Measurements from ENCODE around the gene KPNA5.
"Not testable (repeated sequence)": the region's sequence is repeated elsewhere in the genome, so short reads cannot be mapped to it uniquely, and the experiment has no call there.

Gene KPNA5

DNA sequence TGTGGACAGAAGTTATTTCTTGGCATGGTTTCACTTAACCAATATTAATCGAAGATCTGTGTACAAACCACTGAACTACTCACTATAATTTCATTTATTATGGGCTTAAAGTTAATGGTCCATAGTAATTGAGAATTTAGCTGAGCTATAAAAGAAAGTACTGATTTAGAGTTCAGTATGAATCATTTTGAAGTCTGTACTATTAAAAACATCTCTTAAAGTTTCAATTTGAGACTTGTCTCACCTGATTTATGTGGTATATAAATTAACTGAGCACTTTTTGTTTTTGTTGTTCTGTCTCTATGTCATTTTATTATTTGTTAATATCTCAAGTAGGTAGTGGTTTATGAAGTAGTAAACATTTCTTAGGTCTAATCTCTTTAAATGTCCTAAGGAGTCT, 24.9 kb downstream of the KPNA5 start:
- no peak for DNase-seq

GRCh38 chr6:116714296-116714695, 33.3 kb downstream of the KPNA5 start:
- no peak for DNase-seq

DNA sequence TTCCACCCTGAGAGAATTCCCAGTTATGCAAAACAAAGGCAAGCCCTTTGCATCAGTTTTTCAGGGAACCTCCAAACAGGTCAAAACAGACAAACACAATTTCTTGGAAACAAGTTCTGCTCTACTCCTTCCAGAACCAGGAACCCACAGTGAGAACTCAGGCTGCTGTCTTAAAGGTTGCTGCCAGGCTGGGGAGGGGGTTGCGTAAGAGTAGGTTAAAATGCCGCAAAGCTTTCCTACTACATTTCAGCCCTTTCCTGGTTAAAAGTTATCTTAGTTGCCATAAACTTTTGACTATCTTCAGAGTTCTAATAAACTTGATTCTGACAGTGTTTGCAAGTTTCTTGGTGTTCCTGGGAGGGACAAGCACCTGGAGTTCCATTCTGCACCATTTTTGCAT, 33.8 kb downstream of the KPNA5 start:
- no peak for DNase-seq

DNA sequence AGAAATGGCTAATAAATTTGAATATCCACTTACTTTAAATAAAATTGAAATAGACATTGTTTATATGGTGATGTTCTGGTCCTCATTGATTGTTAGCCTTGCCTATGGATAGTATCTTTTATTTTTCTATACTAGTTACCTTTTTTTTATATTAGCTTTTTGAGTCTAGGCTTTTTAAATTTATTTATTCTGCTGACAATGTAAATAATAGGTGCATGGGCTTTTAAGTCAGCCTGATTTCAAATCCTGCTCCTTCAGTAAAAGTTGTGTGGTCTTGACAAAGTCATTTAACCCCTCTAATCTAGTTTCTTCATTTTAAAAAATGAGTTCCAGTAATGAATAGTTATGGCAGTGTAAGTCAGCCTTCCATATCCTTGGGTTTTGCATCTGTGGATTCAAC, 45.9 kb downstream of the KPNA5 start:
- DNase-seq, result no peak

DNA sequence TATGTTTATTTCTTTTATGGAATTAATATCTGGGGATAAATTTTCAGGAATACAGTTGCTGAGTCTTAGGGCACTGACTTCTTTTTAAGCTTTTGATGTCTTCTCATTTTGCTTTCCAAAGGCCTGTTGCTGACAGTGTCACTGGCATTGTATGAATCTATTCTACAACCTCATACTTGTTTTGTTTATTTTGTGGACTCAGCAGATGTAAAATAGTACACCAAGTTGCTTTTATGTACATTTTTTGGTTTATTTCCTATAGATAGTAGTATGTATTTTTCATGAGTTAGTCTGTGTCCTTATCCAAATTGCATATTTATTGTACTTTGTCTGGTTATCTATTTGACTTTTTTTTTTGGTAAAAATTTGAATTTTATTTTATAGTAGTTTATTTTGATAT, 49.5 kb downstream of the KPNA5 start:
- no peak for DNase-seq

DNA sequence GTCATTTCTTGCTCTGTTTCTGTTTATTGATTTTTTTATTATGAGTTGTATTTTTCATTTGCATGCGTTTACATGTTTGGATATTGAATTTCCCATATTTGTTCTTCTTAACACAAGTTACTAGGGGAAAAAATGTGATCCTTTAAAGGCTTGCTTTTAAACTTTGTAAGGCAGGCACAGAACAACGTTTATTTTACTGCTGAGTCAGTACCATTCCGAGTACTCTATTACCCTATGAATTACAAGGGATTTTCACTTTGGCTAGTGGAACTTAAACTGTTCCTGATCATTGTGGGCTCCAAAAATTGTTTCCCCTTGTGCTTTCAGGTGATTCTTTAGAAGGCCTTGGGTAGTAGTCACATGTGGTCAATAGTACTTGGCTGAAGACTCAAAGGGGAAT, 56.0 kb downstream of the KPNA5 start:
- DNase-seq, result no peak

GRCh38 chr6:116740486-116740885, 59.5 kb downstream of the KPNA5 start:
- DNase-seq, result not testable (repeated sequence)

GRCh38 chr6:116741571-116741970, 60.6 kb downstream of the KPNA5 start:
- DNase-seq, result no peak

- DNase-seq, result no peak
Observed at GRCh38 chr6:116745176-116745575, 64.2 kb downstream of the KPNA5 start.

DNA sequence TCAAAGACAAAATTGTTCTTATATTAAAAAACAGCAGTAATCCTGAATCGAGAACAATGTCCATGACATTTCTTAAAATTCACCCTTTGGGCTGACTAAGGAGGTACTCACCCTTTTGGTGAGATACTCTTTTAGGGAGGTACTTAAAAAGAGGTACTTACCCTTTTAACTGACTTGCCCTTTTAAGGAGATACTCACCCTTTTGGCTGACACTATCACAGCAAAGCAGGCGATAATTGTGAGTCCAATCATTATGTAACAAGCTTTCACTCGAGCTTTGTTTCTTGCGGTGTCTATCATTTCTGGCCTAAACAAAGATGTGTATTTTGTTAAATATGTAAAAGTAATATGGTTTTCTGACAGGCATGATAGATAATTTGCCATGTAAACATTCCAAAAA, 80.8 kb downstream of the KPNA5 start:
- DNase-seq, result no peak

DNA sequence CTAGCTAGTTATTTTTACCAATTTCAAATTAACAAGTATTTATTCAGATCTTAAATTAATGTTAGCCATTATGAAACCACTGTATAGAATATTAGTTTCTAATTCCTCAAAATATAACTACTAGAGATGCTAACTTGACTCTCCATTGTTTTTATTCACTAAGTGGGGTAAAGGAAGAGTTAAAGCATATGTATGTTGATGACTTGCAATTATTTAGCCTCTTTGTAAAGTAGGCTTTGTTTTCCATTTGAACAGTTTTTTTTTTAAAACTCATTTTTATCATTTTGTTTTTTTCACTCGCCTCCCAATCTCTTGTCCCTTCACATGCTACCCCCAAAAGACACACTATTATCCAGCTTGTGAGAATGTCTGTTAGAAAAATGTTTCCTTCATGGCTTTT, 81.2 kb downstream of the KPNA5 start:
- no peak for DNase-seq

GRCh38 chr6:116763048-116763447, 82.0 kb downstream of the KPNA5 start:
- DNase-seq, result no peak

DNA sequence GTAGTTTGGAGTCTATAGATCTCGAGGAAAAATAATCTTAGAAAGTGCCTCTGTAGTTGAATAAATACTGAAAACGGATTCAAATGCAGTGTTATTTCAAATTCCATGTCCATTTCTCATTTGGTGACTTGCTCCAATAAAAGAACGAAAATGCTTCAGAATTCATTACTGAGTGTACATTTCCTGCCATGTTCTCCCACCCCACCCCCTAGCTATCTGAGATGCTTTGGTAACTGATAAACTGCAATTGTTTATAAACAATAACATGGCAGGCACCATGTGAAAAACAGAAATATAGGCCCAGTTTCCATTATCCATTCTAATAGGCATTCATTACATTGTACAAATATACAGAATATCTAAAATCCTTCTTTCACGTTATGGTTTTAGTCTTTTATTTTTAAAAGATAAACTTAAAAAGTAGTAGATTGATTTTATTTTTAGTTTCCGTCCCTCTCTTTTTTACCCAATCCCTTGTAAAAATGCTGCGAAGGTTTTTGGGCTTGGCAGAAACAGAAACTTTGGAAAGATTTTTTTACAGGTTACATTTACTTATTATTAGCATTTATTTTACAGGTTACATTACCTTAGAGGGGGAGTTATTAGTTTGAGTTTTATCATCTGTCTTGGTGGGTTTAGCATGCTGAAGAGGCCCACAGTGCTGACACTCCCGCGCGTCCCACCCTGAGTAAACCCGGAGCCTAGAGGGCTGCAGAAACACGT, 83.1 kb downstream of the KPNA5 start:
- no peak for DNase-seq

GRCh38 chr6:116764629-116764960, 83.6 kb downstream of the KPNA5 start:
- no peak for DNase-seq

- peak; percentile 51 for DNase-seq
Observed at GRCh38 chr6:116764961-116765841, 84.2 kb downstream of the KPNA5 start, which contains the start of gene FAM162B. Gene FAM162B, minus strand, starts transcription at chr6:116765719. Its CDS starts 143 bp downstream, at chr6:116765576.

DNA sequence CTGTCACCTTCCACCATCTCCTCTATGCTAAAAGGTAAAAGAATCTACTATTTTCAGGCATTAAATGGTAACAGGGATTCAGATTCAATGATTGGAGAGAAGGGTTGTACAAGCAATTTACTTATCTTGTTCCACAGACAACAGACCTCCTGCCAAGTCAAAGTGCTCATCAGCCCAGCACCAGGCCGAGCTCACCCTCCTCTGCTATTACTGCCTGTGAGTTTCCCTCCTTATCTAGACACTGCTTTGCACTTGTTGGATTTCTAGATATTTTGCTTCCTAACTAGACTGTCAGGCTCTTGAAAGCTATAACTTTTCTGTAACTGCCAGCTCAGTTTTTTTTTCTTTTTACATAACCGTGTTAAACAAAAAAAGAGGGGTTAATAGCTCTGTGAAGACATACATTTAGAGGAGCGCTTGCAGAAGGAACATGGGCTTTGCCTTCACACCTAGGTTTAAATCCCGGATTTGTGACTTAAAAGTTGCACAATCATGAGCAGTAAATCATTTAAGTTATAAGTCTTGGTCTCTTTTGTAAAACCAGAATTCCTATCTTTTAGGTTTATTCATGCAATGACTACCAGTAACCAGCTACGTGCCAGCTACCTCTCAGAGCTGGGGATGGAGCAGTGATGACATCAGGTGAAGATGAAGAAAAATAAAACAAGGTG, 85.6 kb downstream of the KPNA5 start:
- DNase-seq, result no peak

GRCh38 chr6:116767715-116768114, 86.7 kb downstream of the KPNA5 start:
- no peak for DNase-seq

GRCh38 chr6:116772450-116772849, 91.4 kb downstream of the KPNA5 start:
- DNase-seq, result no peak

DNA sequence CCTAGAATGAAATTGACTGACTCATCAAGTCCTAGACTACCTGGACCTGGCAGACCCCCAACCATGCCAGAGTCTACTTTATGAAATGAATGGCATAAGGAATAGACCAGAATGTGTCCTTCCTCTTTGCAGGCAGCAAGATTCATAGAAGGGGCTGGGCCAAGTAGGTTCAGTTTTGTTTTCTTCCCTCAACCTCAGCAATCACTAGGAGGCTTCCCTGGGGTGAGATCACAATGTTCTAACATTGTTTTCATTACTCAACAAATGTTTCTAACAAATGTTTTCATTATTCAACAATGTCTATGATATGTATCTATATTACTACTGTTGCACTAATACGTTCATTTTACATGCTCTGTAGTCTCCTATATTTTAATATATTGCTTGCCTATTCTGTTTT, 92.9 kb downstream of the KPNA5 start:
- no peak for DNase-seq

- DNase-seq, result no peak
Observed at GRCh38 chr6:116779573-116780164, 98.7 kb downstream of the KPNA5 start.

DNA sequence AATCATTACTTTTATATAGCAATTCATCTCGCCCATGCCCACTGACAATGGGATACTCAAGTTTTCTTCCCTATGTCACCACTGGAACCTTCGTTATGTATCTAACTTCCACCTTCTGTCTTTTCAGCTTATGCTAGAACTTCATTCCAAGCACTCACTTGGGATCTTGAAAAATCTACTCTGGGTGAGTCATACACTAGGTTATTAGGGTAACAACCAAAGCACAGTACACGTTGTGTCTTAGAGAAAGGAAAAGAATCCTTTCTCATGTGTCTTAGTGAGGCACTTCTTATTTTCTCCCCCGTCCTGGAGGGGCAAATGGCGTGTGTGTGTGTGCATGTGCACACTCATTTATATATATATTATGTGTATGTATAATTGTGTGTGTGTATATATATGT, 102.8 kb downstream of the KPNA5 start:
- no peak for DNase-seq
